ENCODE results near the gene SMC6. TPM values are rescaled to one million over a fixed set of nuclear protein-coding genes. Genes with fewer than 3 reads are reported as not detected.

SMC6 gene
- polyA plus RNA-seq, 3 donors, result 35.8 to 38.0 (median 37.8) TPM

DNA sequence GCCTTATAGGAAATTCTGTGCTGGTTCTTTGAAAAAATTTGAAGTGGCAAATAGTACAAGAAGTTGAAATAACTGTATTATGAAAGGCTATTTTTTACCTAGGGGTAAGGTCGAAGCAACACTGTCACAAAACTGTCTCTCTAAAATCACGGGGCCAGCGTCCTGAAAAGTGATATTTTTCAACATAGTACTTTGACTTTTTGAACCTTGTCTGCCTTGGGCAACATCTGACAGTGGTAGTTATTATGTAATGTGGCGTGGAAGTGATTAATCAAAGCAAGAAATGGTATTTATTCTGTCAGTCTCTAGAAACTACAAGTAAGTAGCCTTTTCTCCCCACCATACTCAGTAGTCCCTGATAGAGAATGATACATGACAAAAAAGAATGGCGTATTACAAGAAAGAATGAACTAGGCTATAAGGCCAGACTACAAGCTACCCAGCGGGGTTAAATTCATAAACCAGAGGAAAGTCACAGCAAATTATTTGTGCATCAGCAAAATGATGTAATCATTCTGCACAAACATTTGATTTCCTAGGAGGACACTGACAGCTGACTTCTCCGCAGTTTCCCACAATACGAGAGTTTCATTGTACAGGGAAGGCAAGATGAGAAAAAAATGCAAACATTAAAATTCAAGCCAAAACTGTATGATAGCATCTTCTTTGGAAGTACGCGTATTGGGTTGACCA, 10.2 kb upstream of the SMC6 start:
- DNase-seq (ENCODE audit: low read depth in 3 of 3, low spot score in 2 of 3), result no peak

DNA sequence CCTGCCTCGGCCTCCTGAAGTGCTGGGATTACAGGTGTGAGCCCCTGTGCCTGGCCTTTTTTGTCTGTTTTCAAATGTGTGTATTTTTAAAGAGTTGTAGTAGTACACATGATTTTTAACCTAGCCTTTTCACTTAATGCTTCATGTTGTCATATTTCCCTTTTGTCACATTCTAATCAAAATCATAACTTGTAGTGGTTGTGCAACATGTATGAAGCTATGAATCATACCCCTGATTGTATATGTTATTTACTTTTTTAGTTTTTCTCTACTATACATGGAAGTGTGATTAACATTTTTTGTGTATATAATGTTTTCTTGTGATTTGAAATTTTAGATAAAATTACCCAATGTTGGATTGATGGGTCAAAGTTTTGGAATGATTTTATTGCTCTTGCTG, 8.8 kb upstream of the SMC6 start:
- DNase-seq (ENCODE audit: low read depth in 3 of 3, low spot score in 2 of 3), result no peak

GRCh38 chr2:17759805-17760204, 6.2 kb upstream of the SMC6 start:
- DNase-seq (ENCODE audit: low read depth in 3 of 3, low spot score in 2 of 3), result no peak

DNA sequence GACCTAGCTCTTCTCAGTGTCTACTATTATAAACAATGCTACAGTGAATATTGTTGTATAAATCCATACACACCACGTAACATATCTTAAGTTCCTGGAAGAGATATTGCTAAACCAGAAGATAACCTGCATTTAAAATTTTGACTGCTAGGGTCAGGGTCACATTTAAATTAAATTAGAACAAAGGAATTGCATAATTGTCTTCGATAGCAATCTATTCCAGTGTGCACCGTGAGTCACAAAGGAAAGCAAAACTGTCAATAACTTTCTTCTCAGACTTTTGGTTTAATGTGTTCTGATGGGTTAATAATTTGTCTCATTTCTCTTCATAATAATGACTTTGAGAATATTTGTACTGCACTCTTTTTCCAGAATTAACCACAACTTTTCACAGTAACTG, 4.5 kb upstream of the SMC6 start:
- no peak for DNase-seq (ENCODE audit: low read depth in 3 of 3, low spot score in 2 of 3)

GRCh38 chr2:17757321-17757720, 3.7 kb upstream of the SMC6 start:
- no peak for DNase-seq (ENCODE audit: low read depth in 3 of 3, low spot score in 2 of 3)

DNA sequence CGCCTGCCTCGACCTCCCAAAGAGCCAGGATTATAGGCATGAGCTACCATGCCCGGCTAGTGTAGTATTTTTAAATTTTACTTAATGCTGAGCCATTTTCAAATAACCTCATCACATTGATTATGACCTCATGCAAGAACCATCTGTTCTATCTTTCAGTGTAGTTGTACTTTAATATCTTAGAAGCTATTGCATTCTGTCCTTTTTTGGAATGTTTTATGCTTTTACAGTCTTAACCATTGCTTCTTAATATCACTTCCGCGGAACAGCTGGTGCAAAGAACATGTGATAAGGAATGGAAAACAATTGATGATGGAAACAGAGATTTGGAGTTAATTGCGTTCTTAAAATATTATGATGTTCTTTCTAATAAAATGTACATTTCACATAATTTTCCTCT, 3.1 kb upstream of the SMC6 start:
- DNase-seq (ENCODE audit: low read depth in 3 of 3, low spot score in 2 of 3), result no peak

DNA sequence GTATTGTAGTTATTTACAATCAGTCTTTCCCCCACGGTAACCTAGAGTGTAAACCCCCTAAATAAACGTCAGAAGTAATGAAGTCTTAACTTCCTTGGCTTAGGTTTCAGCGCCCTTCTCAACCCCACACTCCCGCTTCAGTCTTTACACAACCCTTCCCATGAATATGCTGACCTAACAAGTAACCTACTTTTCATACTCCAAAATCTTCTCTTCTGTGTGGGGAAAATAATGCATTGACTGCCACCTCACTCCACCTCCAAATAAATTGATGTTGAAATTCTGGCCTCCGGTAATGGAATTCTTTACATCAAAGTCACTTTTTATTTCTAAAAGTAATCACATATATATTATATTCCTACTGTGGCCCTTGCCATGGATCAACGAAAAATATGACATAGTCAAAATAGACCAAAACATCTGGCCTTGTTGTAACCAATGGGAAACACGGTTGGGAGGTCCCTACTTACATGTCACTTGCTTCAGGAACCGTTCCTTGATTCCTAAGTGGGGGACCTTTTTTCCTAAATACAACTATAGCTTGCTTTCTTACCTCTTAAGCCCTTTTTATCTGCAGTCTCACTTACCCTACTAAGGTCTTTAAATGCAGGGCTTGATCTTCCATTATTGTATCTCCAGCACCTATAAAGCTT, 1.3 kb upstream of the SMC6 start:
- no peak for DNase-seq (ENCODE audit: low read depth in 3 of 3, low spot score in 2 of 3)

GRCh38 chr2:17752892-17753802, 463 bp downstream of the SMC6 start:
- no peak for DNase-seq (ENCODE audit: low read depth in 3 of 3, low spot score in 2 of 3)

DNA sequence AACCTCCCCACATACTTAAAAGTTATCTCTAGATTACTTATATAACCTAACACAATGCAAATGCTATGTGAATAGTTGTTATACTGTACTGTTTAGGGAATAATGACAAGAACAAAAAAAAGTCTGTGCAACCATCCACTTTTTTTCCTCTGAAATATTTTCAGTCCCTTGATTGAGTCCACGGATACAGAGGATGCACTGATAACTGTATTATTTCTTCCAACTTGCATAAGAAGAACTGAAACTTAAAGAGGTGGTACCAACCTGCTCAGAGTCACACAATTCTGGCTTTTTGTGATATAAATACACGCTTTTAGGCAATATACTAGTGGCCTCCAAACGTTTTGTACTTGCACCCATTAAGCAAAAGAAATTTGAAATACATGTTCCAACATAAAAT, 1.4 kb downstream of the SMC6 start:
- no peak for DNase-seq (ENCODE audit: low read depth in 3 of 3, low spot score in 2 of 3)

GRCh38 chr2:17749753-17750438, 3.7 kb downstream of the SMC6 start:
- DNase-seq (ENCODE audit: low read depth in 3 of 3, low spot score in 2 of 3), result no peak

GRCh38 chr2:17748745-17749144, 4.9 kb downstream of the SMC6 start:
- no peak for DNase-seq (ENCODE audit: low read depth in 3 of 3, low spot score in 2 of 3)

- no peak for DNase-seq (ENCODE audit: low read depth in 3 of 3, low spot score in 2 of 3)
Observed at GRCh38 chr2:17747684-17748452, 5.7 kb downstream of the SMC6 start.

- no peak for DNase-seq (ENCODE audit: low read depth in 3 of 3, low spot score in 2 of 3)
Observed at GRCh38 chr2:17740203-17740602, 13.4 kb downstream of the SMC6 start.

DNA sequence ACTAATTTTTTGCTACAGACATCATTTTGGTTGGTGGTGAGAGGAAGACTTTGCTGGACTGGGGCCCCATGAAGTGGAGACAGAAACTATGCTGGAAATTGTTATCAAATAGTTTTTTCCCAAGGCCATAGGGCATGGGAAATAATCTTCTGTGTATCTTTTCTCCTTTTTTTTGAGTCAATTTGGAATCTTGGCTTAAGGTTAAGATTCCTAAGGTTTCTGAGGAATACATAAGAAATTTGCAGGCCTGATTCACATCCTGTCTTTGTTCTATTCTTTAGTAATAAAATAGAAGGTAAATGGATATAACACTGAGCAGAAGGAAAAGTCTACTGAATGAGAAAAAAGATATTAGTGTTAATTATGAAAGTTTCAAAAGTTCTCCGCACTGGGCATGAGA, 16.6 kb downstream of the SMC6 start:
- DNase-seq (ENCODE audit: low read depth in 3 of 3, low spot score in 2 of 3), result no peak

DNA sequence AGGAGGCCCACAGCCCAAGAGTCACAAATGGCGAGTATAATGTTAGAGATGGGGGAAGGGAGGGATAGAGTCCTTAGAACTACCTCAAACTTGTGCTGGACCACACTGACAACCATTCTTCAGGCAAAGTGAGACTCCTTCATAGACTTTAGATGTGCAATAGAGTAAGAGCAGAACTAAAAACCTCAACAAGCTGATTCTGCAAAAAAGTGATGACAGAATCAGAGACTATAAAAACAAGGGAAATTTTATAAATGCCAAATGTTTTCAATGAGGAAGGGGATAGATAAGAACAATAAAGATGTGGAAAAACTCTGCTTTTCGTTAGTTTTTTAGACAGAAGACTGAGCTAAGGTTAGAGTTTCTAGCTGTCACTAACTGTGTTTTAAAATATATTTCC, 17.7 kb downstream of the SMC6 start:
- no peak for DNase-seq (ENCODE audit: low read depth in 3 of 3, low spot score in 2 of 3)

DNA sequence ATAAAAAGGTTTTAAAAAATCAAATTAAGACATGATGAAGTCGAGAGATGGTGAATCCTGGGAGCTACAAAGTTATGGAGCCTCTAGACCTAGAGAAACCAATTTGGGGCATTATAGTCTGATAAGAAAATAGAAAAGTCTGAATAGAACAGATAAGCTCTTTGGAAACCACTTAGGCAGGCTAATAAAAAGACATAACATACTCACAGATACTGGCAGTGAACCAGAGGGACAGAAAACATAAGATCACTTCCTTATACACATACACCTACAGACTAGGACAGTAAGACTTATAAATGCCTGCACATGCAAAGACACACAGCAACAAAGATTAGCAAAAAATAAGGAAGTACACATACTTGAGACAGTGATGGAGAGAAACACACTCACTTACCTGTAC, 20.0 kb downstream of the SMC6 start:
- DNase-seq (ENCODE audit: low read depth in 3 of 3, low spot score in 2 of 3), result no peak

- no peak for DNase-seq (ENCODE audit: low read depth in 3 of 3, low spot score in 2 of 3)
Observed at GRCh38 chr2:17729880-17730279, 23.7 kb downstream of the SMC6 start.

DNA sequence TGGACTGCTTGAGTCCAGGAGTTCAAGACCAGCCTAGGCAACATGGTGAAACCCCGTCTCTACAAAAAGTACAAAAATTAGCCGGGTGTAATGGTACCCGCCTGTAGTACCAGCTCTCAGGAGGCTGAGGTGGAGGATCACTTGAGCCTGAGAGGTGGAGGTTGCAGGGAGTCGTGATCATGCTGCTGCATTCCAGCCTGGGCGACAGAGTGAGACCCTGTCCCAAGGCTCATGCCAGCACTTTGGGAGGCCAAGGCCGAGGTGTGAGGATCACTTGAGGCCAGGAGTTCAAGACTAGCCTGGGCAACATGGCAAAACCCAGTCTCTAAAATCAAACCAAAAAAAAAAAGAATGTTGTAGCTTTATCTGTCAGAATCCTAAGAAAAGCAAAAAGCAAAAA, 25.4 kb downstream of the SMC6 start:
- no peak for DNase-seq (ENCODE audit: low read depth in 3 of 3, low spot score in 2 of 3)

- DNase-seq (ENCODE audit: low read depth in 3 of 3, low spot score in 2 of 3), result peak in 1 of 3 donors; percentile 1
Observed at GRCh38 chr2:17719562-17720371, 33.8 kb downstream of the SMC6 start.

Data from right renal cortex interstitium (tissue), 3 donors.